Skin of body (tissue), 2 donors: ENCODE data around the gene SSBP3. TPM values are rescaled to one million over a fixed set of nuclear protein-coding genes. Genes with fewer than 3 reads are reported as not detected.
A peak's percentile ranks its signal among the peaks of the same experiment; 100 is the strongest.
"Not testable (repeated sequence)": the region's sequence is repeated elsewhere in the genome, so short reads cannot be mapped to it uniquely, and the experiment has no call there.

Experiments used
- DNase-seq: peaks from one replicate; lab custom pipeline; 2025; lab: John Stamatoyannopoulos, UW
- total RNA-seq: library from RNA; depleted of rRNA; stranded (reverse); fragments of >200 nt; gene quantifications from one replicate; pipeline ENCODE4 v1.2.3, GENCODE V29; 2014

Gene SSBP3
- total RNA-seq, 1 donor from 2014 or later = 21.7 TPM

GRCh38 chr1:54350360-54350759, 55.8 kb downstream of the SSBP3 start:
- peak; percentile 44 for DNase-seq

GRCh38 chr1:54348700-54349021, 57.5 kb downstream of the SSBP3 start:
- no peak for DNase-seq

- DNase-seq = no peak
Observed at GRCh38 chr1:54347955-54348699, 58.1 kb downstream of the SSBP3 start.

- DNase-seq = no peak
Observed at GRCh38 chr1:54347261-54347954, 58.8 kb downstream of the SSBP3 start.

GRCh38 chr1:54345548-54345947, 60.6 kb downstream of the SSBP3 start:
- DNase-seq = not testable (repeated sequence)

GRCh38 chr1:54345116-54345515, 61.1 kb downstream of the SSBP3 start:
- DNase-seq = no peak

GRCh38 chr1:54342742-54343687, 63.2 kb downstream of the SSBP3 start:
- DNase-seq = peak; percentile 52

GRCh38 chr1:54342288-54342687, 63.9 kb downstream of the SSBP3 start:
- DNase-seq = no peak

- DNase-seq = no peak
Observed at GRCh38 chr1:54341763-54342162, 64.4 kb downstream of the SSBP3 start.

GRCh38 chr1:54340878-54341277, 65.3 kb downstream of the SSBP3 start:
- DNase-seq = no peak

GRCh38 chr1:54340434-54340833, 65.8 kb downstream of the SSBP3 start:
- no peak for DNase-seq

GRCh38 chr1:54339126-54339525, 67.1 kb downstream of the SSBP3 start:
- DNase-seq = no peak

GRCh38 chr1:54338464-54338863, 67.7 kb downstream of the SSBP3 start:
- no peak for DNase-seq

- DNase-seq = no peak
Observed at GRCh38 chr1:54337928-54338327, 68.3 kb downstream of the SSBP3 start.

GRCh38 chr1:54337034-54337433, 69.2 kb downstream of the SSBP3 start:
- DNase-seq = no peak

GRCh38 chr1:54336116-54336515, 70.1 kb downstream of the SSBP3 start:
- DNase-seq = no peak

- DNase-seq = peak; percentile 93
Observed at GRCh38 chr1:54335755-54336108, 70.5 kb downstream of the SSBP3 start.

- peak; percentile 93 for DNase-seq
Observed at GRCh38 chr1:54335011-54335754, 71.0 kb downstream of the SSBP3 start.

GRCh38 chr1:54332781-54333585, 73.2 kb downstream of the SSBP3 start:
- DNase-seq = no peak

GRCh38 chr1:54331843-54332463, 74.2 kb downstream of the SSBP3 start:
- no peak for DNase-seq
